Adrenal gland (tissue), 12 donors: ENCODE measurements around the gene TFF2. TPM values are rescaled to one million over a fixed set of nuclear protein-coding genes. Genes with fewer than 3 reads are reported as not detected.

ENCODE experiments used
- DNase-seq, 7 donors: peaks; one replicate each; pipeline ENCODE4 v3.0.0-alpha.2; 2019 to 2020
- H3K27ac ChIP-seq, 5 donors: fragments of 200-600 bp; sonication (generic) in 4 of 5; 1 replicate in 3 of 5; 2 replicates in 2 of 5; pipeline versions ENCODE4 v1.5.1 to v1.8.0; 2016 to 2020; ENCODE audit warnings: mild to moderate bottlenecking in 1 of 5
- H3K27me3 ChIP-seq: fragments of 200-600 bp; 2 replicates; pipeline ENCODE4 v1.8.0; 2021
- H3K36me3 ChIP-seq, 2 donors: fragments of 200-600 bp; replicated peaks in 1 of 2; 1 replicate in 1 of 2; 2 replicates in 1 of 2; pipeline versions ENCODE4 v1.5.1 to v1.8.0; 2018 to 2022
- H3K4me1 ChIP-seq, 2 donors: fragments of 200-600 bp; replicated peaks in 1 of 2; 1 replicate in 1 of 2; 2 replicates in 1 of 2; pipeline versions ENCODE4 v1.5.1 to v1.8.0; 2018 to 2021
- H3K4me3 ChIP-seq, 4 donors: fragments of 200-600 bp; sonication (generic) in 3 of 4; one replicate each; pipeline ENCODE4 v1.5.1; 2016 to 2018
- H3K9me3 ChIP-seq, 3 donors: fragments of 200-600 bp; sonication (generic) in 1 of 3; replicated peaks in 1 of 3; 1 replicate in 2 of 3; 2 replicates in 1 of 3; pipeline versions ENCODE4 v1.5.1 to v1.8.0; 2016 to 2021
- CTCF ChIP-seq, 6 experiments: fragments of 450-650 bp in 4 of 6; fragments of 200-600 bp in 2 of 6; sonication (generic) in 1 of 6; IDR thresholded peaks; 1 replicate in 5 of 6; 2 replicates in 1 of 6; pipeline versions ENCODE4 v1.5.1 to v1.8.0; 2016 to 2021; ENCODE audit warnings: antibody characterized with exemption in 6 of 6, mild to moderate bottlenecking in 2 of 6, moderate library complexity in 1 of 6
- POLR2A ChIP-seq, 2 donors: fragments of 450-650 bp; IDR thresholded peaks; one replicate each; pipeline ENCODE4 v1.6.1; 2017; ENCODE audit warnings: antibody characterized with exemption in 2 of 2, mild to moderate bottlenecking in 2 of 2, moderate library complexity in 1 of 2
- WGBS, 4 donors: extraction: QIAGEN DNeasy Blood & Tissue Kit in 2 of 4; methylation state at CpG; one replicate each; pipeline versions ENCODE4 v1.1.5 to v1.1.7; 2013 to 2017; 5-methylcytosine and 5-hydroxymethylcytosine counted together
- intact Hi-C, 2 donors: fragments of 100-400 bp; cut with DNase I; formaldehyde crosslinking; loops; one replicate each; pipeline versions ENCODE4 v1.14.1 to v1.15.0; 2022 to 2023
- polyA plus RNA-seq, 3 donors: library from polyadenylated mRNA; stranded (reverse); fragments of 200-250 nt in 2 of 3; fragments of 350-450 nt in 1 of 3; fragmentation: Illumina TruSeq in 1 of 3; extraction: RNeasy Lipid Tissue Mini Kit (QIAGEN cat#74804) in 1 of 3; gene quantifications; one replicate each; pipeline ENCODE4 v1.2.3, GENCODE V29; 2013 to 2014
- total RNA-seq, 9 donors: library from RNA; depleted of rRNA in 4 of 9; stranded (reverse); fragments of >200 nt in 4 of 9; fragments of 120-200 nt in 1 of 9; fragmentation: NEBNext Ultra II Directional in 1 of 9; extraction: Animal tissue kit (Norgen Biotek cat#: 25700) in 1 of 9; gene quantifications; one replicate each; pipeline versions ENCODE4 v1.1.0 to v1.2.4, GENCODE V29; 2013 to 2023
- donor health status: healthy with polysubstance abuse.
- donor health status: Bipolar disorder and iron deficiency.
- donor health status: DM: yes; HTN: yes; CAD: no.
- donor health status: DM: no; HTN: no; CAD: no.
- donor health status: DM: no; HTN: no; CAD: no.
- donor health status: DM: yes; HTN: yes; CAD: no.

Gene TFF2
- total and polyA plus RNA-seq, 12 donors = 0.17 to 0.39 TPM; not detected in 10

GRCh38 chr21:42304556-42305454 is 46.0 kb downstream of the TFF2 start:
- Histone ChIP-seq H3K4me3 (no peak overlapping the region), H3K36me3 (no peaks in the 10 kb centered on the region), H3K27me3 (peaks cover 5% of the 10 kb centered on the region), H3K27ac (no peak overlapping the region), H3K4me1 (no peaks in the 10 kb centered on the region), H3K9me3 (no peaks in the 10 kb centered on the region)
- TF ChIP-seq POLR2A (IDR thresholded peaks at IDR 0.05) (no peak), CTCF (IDR thresholded peaks at IDR 0.05) (no peak)
- intact Hi-C loops = loop anchor here (5.0 to 10.0 kb wide), 3 partner anchors 142 to 160 kb away; no protein-coding TSS in a partner anchor
- peak in 3 of 7 donors; percentile 5 to 47 (median 17) for DNase-seq
- WGBS, 4 donors = 74 to 81% (median 79%) methylated on average over 21 to 22 of the region's 22 CpGs

- no peak for DNase-seq
- TF ChIP-seq POLR2A (IDR thresholded peaks at IDR 0.05) (no peak), CTCF (IDR thresholded peaks at IDR 0.05) (no peak)
- H3K27ac ChIP-seq = no peak overlapping the region
- H3K36me3 ChIP-seq = peaks cover 0 to under 1% of the 10 kb centered on the region in 2 donors
- H3K4me3 ChIP-seq = no peak overlapping the region
- H3K9me3 ChIP-seq = no peaks in the 10 kb centered on the region
- intact Hi-C loops = loop anchor here (10.0 kb wide), 2 partner anchors 151 to 159 kb away; no protein-coding TSS in a partner anchor
- H3K4me1 ChIP-seq = no peaks in the 10 kb centered on the region
- 62 to 72% (median 69%) methylated on average over 3 of the region's 3 CpGs for WGBS, 4 donors
- no peaks in the 10 kb centered on the region for H3K27me3 ChIP-seq
Observed at GRCh38 chr21:42303443-42303842, 47.4 kb downstream of the TFF2 start.

- no peak for DNase-seq
- no peak overlapping the region for H3K4me3 ChIP-seq
- intact Hi-C loops = loop anchor here (10.0 kb wide), 2 partner anchors 152 to 158 kb away; no protein-coding TSS in a partner anchor
- H3K9me3 ChIP-seq = no peaks in the 10 kb centered on the region
- TF ChIP-seq CTCF (IDR thresholded peaks at IDR 0.05) = no peak
- peaks cover 0 to 7% of the 10 kb centered on the region in 2 donors for H3K36me3 ChIP-seq
- no peaks in the 10 kb centered on the region for H3K27me3 ChIP-seq
- H3K4me1 ChIP-seq = no peaks in the 10 kb centered on the region
- WGBS, 4 donors = 62 to 73% (median 68%) methylated on average over 4 to 7 of the region's 7 CpGs
- H3K27ac ChIP-seq = peak overlapping the region in 2 of 5 donors; percentile 49 to 66
Observed at GRCh38 chr21:42302794-42303193, 48.0 kb downstream of the TFF2 start.

- WGBS, 4 donors = 63 to 64% (median 63%) methylated on average over 10 to 12 of the region's 12 CpGs
- intact Hi-C loops = loop anchor here (10.0 kb wide), 2 partner anchors 153 to 157 kb away; no protein-coding TSS in a partner anchor
Observed at GRCh38 chr21:42302076-42302650, 48.6 kb downstream of the TFF2 start.

More at GRCh38 chr21:42302076-42302650, 48.6 kb downstream of the TFF2 start:
- Histone ChIP-seq H3K27ac (peak overlapping the region in 2 of 5 donors; percentile 49 to 66), H3K4me1 (no peaks in the 10 kb centered on the region), H3K4me3 (no peak overlapping the region), H3K9me3 (no peaks in the 10 kb centered on the region), H3K36me3 (peaks cover 0 to 7% of the 10 kb centered on the region in 2 donors), H3K27me3 (no peaks in the 10 kb centered on the region)
- TF ChIP-seq CTCF (IDR thresholded peaks at IDR 0.05) (no peak), POLR2A (IDR thresholded peaks at IDR 0.05) (no peak)
- no peak for DNase-seq
